Immature natural killer cell (primary cell): ENCODE measurements around the gene MDFIC. TPM values are rescaled to one million over a fixed set of nuclear protein-coding genes. Genes with fewer than 3 reads are reported as not detected.

ENCODE experiments used
- DNase-seq, 3 donors: peaks; one replicate each; pipeline ENCODE4 v3.0.0; 2022; ENCODE audit warnings: mixed read lengths in 1 of 3
- H3K27ac Mint-ChIP-seq, 6 donors: one replicate each; pipeline ENCODE4 v1.8.0; 2020; ENCODE audit warnings: mixed read lengths in 6 of 6, mild to moderate bottlenecking in 5 of 6, inconsistent platforms in 4 of 6, moderate library complexity in 3 of 6
- H3K27me3 Mint-ChIP-seq, 3 donors: one replicate each; pipeline ENCODE4 v1.8.0; 2020 to 2021; ENCODE audit warnings: low read depth in 3 of 3, mild to moderate bottlenecking in 3 of 3, mixed read lengths in 3 of 3, moderate library complexity in 3 of 3, inconsistent platforms in 1 of 3
- H3K36me3 Mint-ChIP-seq, 3 donors: one replicate each; pipeline ENCODE4 v1.8.0; 2020; ENCODE audit warnings: mixed read lengths in 3 of 3, inconsistent platforms in 2 of 3, mild to moderate bottlenecking in 2 of 3
- H3K4me1 Mint-ChIP-seq, 2 donors: one replicate each; pipeline ENCODE4 v1.8.0; 2020; ENCODE audit warnings: inconsistent platforms in 2 of 2, mild to moderate bottlenecking in 2 of 2, mixed read lengths in 2 of 2, moderate library complexity in 1 of 2
- H3K4me3 Mint-ChIP-seq, 5 donors: one replicate each; pipeline ENCODE4 v1.8.0; 2020; ENCODE audit warnings: mild to moderate bottlenecking in 5 of 5, mixed read lengths in 5 of 5, inconsistent platforms in 3 of 5, moderate library complexity in 3 of 5
- H3K9me3 Mint-ChIP-seq, 6 donors: one replicate each; pipeline ENCODE4 v1.8.0; 2020; ENCODE audit warnings: mild to moderate bottlenecking in 6 of 6, mixed read lengths in 6 of 6, inconsistent platforms in 4 of 6, moderate library complexity in 3 of 6
- polyA plus RNA-seq, 3 donors: library from polyadenylated mRNA; unstranded; fragments of 300-500 nt; fragmentation: Illumina TruSeq; gene quantifications; one replicate each; pipeline ENCODE4 v1.2.3, GENCODE V29; 2021

MDFIC gene
- polyA plus RNA-seq, 3 donors from 2014 or later, result 20.3 to 40.5 (median 26.8) TPM

GRCh38 chr7:114916261-114916892, 5.5 kb upstream of the MDFIC start:
- H3K27ac Mint-ChIP-seq, result peak overlapping the region in 5 of 6 donors; percentile 60 to 84 (median 74)
- peak overlapping the region in 2 of 5 donors; percentile 31 to 71 for H3K4me3 Mint-ChIP-seq
- H3K36me3 Mint-ChIP-seq, result no peaks in the 10 kb centered on the region
- no peaks in the 10 kb centered on the region for H3K9me3 Mint-ChIP-seq
- no peak for DNase-seq
- H3K27me3 Mint-ChIP-seq, result peaks cover 0 to 2% (median 0%) of the 10 kb centered on the region in 3 donors
- peaks cover 12 to 20% of the 10 kb centered on the region in 2 donors for H3K4me1 Mint-ChIP-seq

GRCh38 chr7:114917211-114917839, 4.6 kb upstream of the MDFIC start:
- H3K27ac Mint-ChIP-seq, result peak overlapping the region in 4 of 6 donors; percentile 6 to 84 (median 34)
- no peaks in the 10 kb centered on the region for H3K9me3 Mint-ChIP-seq
- no peaks in the 10 kb centered on the region for H3K36me3 Mint-ChIP-seq
- H3K27me3 Mint-ChIP-seq, result peaks cover 0 to 6% (median 0%) of the 10 kb centered on the region in 3 donors
- H3K4me1 Mint-ChIP-seq, result peaks cover 15 to 24% of the 10 kb centered on the region in 2 donors
- peak overlapping the region in 1 of 5 donors; percentile 11 for H3K4me3 Mint-ChIP-seq
- no peak for DNase-seq

- DNase-seq, result no peak
- Mint-ChIP-seq H3K9me3 (no peaks in the 10 kb centered on the region), H3K4me1 (peaks cover 28 to 40% of the 10 kb centered on the region in 2 donors), H3K27ac (peak overlapping the region in 2 of 6 donors; percentile 3 to 66), H3K27me3 (peaks cover 0 to 10% (median 0%) of the 10 kb centered on the region in 3 donors), H3K36me3 (no peaks in the 10 kb centered on the region), H3K4me3 (no peak overlapping the region)
Observed at GRCh38 chr7:114919587-114919986, 2.3 kb upstream of the MDFIC start.

- H3K4me1 Mint-ChIP-seq, result peaks cover 30 to 51% of the 10 kb centered on the region in 2 donors
- peak overlapping the region; percentile 90 to 94 (median 93) for H3K4me3 Mint-ChIP-seq
- H3K36me3 Mint-ChIP-seq, result no peaks in the 10 kb centered on the region
- no peaks in the 10 kb centered on the region for H3K9me3 Mint-ChIP-seq
- H3K27me3 Mint-ChIP-seq, result peaks cover 0 to 10% (median 0%) of the 10 kb centered on the region in 3 donors
- H3K27ac Mint-ChIP-seq, result peak overlapping the region; percentile 77 to 95 (median 90)
- DNase-seq, result peak in 1 of 3 donors; percentile 34
Observed at GRCh38 chr7:114921631-114922025, 266 bp upstream of the MDFIC start.

- Mint-ChIP-seq H3K27me3 (peaks cover 0 to 10% (median 0%) of the 10 kb centered on the region in 3 donors), H3K36me3 (no peaks in the 10 kb centered on the region), H3K9me3 (no peaks in the 10 kb centered on the region), H3K27ac (peak overlapping the region; percentile 82 to 97 (median 93)), H3K4me1 (peaks cover 24 to 47% of the 10 kb centered on the region in 2 donors), H3K4me3 (peak overlapping the region; percentile 89 to 99 (median 94))
- DNase-seq, result peak; percentile 43 to 56 (median 52)
Observed at GRCh38 chr7:114922652-114923402, 933 bp downstream of the MDFIC start.

GRCh38 chr7:114923403-114923713, 1.5 kb downstream of the MDFIC start:
- peaks cover 0 to 10% (median 0%) of the 10 kb centered on the region in 3 donors for H3K27me3 Mint-ChIP-seq
- peaks cover 24 to 47% of the 10 kb centered on the region in 2 donors for H3K4me1 Mint-ChIP-seq
- DNase-seq, result no peak
- peak overlapping the region; percentile 89 to 99 (median 94) for H3K4me3 Mint-ChIP-seq
- no peaks in the 10 kb centered on the region for H3K36me3 Mint-ChIP-seq
- H3K9me3 Mint-ChIP-seq, result no peaks in the 10 kb centered on the region
- H3K27ac Mint-ChIP-seq, result peak overlapping the region; percentile 82 to 97 (median 93)

GRCh38 chr7:114924038-114924712, 2.3 kb downstream of the MDFIC start:
- H3K4me1 Mint-ChIP-seq, result peaks cover 24 to 47% of the 10 kb centered on the region in 2 donors
- peaks cover 0 to 10% (median 0%) of the 10 kb centered on the region in 3 donors for H3K27me3 Mint-ChIP-seq
- no peaks in the 10 kb centered on the region for H3K36me3 Mint-ChIP-seq
- H3K27ac Mint-ChIP-seq, result peak overlapping the region; percentile 82 to 97 (median 93)
- H3K4me3 Mint-ChIP-seq, result peak overlapping the region; percentile 89 to 99 (median 94)
- no peaks in the 10 kb centered on the region for H3K9me3 Mint-ChIP-seq
- no peak for DNase-seq

- Mint-ChIP-seq H3K27me3 (peaks cover 0 to 10% (median 0%) of the 10 kb centered on the region in 3 donors), H3K4me3 (peak overlapping the region in 4 of 5 donors; percentile 1 to 72 (median 34)), H3K4me1 (peaks cover 24 to 47% of the 10 kb centered on the region in 2 donors), H3K27ac (peak overlapping the region; percentile 29 to 91 (median 57)), H3K36me3 (no peaks in the 10 kb centered on the region), H3K9me3 (no peaks in the 10 kb centered on the region)
- DNase-seq, result no peak
Observed at GRCh38 chr7:114925434-114925833, 3.5 kb downstream of the MDFIC start.

- Mint-ChIP-seq H3K4me1 (peaks cover 19 to 41% of the 10 kb centered on the region in 2 donors), H3K27ac (peak overlapping the region in 1 of 6 donors; percentile 23), H3K36me3 (no peaks in the 10 kb centered on the region)
Observed at GRCh38 chr7:114928060-114928459, 6.2 kb downstream of the MDFIC start.

GRCh38 chr7:114929570-114929969, 7.7 kb downstream of the MDFIC start:
- Mint-ChIP-seq H3K4me3 (no peak overlapping the region), H3K9me3 (no peaks in the 10 kb centered on the region), H3K4me1 (peaks cover 13 to 26% of the 10 kb centered on the region in 2 donors), H3K36me3 (no peaks in the 10 kb centered on the region), H3K27ac (no peak overlapping the region), H3K27me3 (no peaks in the 10 kb centered on the region)
- DNase-seq, result no peak

More at GRCh38 chr7:114928060-114928459, 6.2 kb downstream of the MDFIC start:
- no peak for DNase-seq
- H3K9me3 Mint-ChIP-seq, result no peaks in the 10 kb centered on the region
- H3K4me3 Mint-ChIP-seq, result no peak overlapping the region
- H3K27me3 Mint-ChIP-seq, result peaks cover 0 to 2% (median 0%) of the 10 kb centered on the region in 3 donors

- H3K9me3 Mint-ChIP-seq, result no peaks in the 10 kb centered on the region
- H3K4me1 Mint-ChIP-seq, result peaks cover 12 to 20% of the 10 kb centered on the region in 2 donors
- peak overlapping the region in 1 of 5 donors; percentile 79 for H3K4me3 Mint-ChIP-seq
- H3K27ac Mint-ChIP-seq, result peak overlapping the region in 1 of 6 donors; percentile 41
- H3K36me3 Mint-ChIP-seq, result no peaks in the 10 kb centered on the region
- no peak for DNase-seq
- no peaks in the 10 kb centered on the region for H3K27me3 Mint-ChIP-seq
Observed at GRCh38 chr7:114930107-114930661, 8.3 kb downstream of the MDFIC start.

- Mint-ChIP-seq H3K4me1 (peaks cover 6 to 11% of the 10 kb centered on the region in 2 donors), H3K36me3 (no peaks in the 10 kb centered on the region), H3K27ac (peak overlapping the region; percentile 47 to 85 (median 72)), H3K4me3 (peak overlapping the region in 3 of 5 donors; percentile 51 to 79 (median 63)), H3K9me3 (no peaks in the 10 kb centered on the region), H3K27me3 (no peaks in the 10 kb centered on the region)
- no peak for DNase-seq
Observed at GRCh38 chr7:114930829-114931655, 9.1 kb downstream of the MDFIC start.
